ENCODE data around the gene ZNF319. TPM values are rescaled to one million over a fixed set of nuclear protein-coding genes. Genes with fewer than 3 reads are reported as not detected.

ZNF319 gene
- 6.8 TPM for polyA plus RNA-seq (2013, experiment 1 of 2; ENCODE audit: insufficient read length)
- 7.0 TPM for polyA plus RNA-seq (2013, experiment 2 of 2; ENCODE audit: insufficient read length)

DNA sequence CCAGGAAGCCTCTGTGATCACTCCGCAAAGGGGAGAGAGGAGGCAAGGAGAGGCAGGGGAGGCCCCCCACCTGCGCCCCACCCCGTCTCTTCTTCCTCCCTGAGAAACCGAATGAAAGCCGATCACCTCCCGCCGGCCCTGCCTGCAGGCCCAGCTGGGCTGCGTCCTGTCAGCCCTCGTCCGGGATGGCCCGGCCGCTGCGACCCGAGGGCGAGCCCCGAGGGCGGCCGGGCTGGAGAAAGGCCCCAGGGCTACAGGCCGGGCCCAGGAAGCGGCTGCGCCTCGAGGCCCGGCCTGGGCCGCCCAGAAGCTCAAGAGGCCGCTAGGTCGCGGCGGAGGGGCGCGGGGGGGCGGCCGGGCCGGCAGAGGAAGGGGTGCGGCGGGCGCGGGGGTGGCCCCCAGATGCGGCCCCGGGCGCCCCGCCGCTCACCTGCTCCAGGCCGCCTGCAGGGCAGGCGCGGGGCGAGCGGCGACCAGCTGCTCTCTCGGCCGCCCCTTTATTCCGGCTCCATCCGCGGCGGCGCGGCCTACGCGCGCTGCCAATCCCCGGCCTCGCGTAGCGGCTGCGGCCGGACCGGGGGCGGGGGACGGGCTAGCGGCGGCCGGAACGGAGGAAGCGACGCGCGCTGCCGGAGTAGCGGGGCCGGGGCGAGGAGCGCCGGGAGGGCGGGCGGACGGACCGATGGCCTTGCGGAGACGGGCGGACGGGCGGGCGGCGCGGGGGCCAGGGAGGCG is at the start of gene ZNF319:
Gene ZNF319, minus strand, starts transcription at position 702 of the 735 bp plus-strand sequence. CDS start 2,407 bp downstream, outside the sequence.
- no peak for DNase-seq

DNA sequence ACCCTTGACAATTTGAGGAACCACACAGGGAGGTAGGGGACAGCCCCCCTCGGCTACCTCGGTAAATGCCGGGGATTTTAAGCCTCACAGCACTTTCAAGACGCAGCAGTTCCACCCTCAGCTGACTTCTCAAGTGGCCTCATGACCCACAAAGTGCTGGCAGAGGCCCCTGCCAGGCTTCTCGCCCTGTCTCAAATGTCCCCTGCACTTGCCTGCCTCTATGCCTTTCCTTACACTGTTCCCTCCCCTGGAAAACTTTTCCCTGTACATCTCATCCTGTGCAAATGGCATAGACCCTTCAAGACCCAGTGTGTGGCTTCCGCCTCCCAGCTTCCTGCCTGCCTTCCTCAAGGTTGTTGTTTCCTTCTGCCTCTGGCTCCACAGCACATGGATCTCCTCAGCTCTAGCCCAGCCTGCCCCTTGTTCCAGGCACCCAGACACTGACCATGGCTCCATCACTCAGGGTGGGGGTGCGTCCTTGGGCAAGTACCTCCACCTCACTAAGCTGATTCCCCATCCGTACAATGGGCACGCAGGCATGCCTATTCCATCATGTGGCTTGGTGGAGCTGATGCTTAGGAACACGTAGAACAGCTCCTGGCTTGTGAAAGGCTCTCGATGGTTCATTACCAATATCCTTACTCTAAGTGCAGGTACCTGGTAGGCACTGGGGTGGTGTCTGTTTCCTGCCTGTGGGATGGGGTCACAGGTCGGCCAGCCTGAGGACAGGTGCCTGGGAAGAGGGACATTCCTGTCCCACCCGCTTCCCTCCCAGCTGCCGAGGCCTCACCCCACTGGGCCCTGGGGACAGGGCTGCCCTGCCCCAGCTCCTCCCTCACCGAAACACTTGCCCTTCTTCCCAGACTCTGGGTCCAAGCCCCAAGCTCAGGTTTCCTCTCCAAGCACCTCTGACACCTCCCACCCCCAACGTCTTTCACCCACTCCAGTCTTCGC is 49.0 kb upstream of the ZNF319 start:
- DNase-seq, result no peak

DNA sequence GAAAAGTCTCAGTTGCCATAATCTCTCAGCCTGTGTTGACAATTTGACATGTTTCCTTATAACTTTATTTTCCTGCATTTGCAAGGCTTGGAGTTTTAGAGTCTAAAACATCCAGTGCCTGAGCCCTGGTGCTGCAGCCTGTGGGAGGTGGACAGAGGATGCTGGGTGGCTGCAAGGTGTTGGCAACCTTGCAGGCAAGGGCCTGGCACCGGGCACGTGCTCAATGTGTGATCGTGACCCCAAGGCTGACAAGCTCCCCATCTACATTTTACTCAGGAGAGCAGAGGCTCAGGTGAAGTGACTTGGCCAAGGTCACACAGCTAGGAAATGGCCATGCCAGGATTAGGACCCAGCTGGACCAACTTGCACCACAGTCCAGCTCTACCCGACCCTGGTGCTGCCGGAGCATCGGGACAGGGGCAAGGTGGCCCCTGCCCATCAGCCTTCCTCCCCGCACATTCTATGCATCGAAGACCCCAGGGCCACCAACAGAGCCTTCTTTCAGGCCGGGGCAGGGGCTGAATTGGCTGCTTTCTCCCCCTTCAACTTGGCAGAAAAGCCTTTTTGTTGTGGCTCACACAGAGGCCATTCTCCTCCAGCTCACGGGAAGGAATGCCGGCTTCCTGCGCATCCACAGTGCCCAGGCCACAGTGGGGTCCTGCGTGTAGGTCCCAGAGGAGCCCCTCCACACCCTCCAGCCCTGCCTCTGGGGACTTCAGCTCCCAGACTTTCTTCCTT is 48.2 kb upstream of the ZNF319 start:
- DNase-seq, result no peak

DNA sequence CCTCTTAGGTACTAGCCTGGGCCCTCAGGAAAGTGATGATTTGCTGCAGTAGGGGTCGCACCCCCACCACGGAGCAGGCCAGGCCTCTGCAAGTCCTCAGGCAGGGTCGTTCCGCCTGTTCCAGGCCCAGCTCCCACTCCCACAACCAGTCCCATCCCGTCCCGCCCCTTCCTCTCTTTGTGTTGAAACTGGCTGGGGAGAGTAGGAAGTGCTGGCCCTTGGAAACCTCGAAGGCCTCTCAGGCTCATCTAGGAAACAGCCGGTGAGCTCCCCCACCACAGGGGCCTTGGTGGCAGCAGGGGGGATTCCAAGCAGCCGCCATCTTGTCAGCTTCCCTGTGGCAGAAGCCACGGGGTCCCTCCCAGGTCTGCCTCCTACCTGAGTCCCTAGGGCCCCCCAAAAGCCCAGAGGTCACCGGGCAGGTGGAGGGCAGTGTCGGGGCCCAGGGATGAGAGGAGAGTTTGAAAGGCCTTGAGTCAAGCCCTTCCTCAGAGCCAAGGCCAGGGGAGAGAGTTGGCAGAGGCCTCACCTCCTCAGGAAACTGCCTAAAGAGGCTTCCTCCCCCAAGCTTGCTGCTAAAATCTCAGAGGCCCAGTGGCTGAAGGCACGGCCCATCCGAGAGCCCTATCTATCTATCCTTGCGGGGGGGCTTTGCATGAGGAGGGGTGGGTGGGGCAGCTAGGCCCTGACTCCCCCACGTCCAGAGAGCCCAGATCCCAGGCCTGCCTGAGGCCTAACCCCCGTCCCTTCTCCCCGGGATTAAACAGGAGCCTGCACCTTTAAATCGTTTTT is 47.3 kb upstream of the ZNF319 start:
- DNase-seq, result no peak

DNA sequence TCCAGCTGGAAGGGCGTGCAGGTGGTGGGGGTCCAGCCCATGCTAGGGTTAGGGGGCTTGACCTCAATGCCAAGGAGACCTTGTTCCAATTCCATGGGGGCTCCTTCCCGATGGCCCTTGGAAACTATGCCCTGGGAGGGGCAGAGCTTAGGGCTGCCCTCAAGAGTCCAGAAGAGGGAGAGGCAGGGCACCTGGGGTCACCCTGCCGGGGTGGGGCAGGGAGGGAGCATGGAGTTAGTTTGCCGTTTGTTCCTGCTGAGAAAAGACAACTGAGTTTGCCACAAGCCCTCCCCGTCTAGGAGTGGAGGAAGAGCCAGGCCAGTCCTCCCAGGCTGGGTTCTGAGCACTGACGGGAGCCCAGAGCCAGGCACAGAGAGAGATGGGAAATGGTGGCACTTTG is 46.5 kb upstream of the ZNF319 start:
- DNase-seq, result no peak

DNA sequence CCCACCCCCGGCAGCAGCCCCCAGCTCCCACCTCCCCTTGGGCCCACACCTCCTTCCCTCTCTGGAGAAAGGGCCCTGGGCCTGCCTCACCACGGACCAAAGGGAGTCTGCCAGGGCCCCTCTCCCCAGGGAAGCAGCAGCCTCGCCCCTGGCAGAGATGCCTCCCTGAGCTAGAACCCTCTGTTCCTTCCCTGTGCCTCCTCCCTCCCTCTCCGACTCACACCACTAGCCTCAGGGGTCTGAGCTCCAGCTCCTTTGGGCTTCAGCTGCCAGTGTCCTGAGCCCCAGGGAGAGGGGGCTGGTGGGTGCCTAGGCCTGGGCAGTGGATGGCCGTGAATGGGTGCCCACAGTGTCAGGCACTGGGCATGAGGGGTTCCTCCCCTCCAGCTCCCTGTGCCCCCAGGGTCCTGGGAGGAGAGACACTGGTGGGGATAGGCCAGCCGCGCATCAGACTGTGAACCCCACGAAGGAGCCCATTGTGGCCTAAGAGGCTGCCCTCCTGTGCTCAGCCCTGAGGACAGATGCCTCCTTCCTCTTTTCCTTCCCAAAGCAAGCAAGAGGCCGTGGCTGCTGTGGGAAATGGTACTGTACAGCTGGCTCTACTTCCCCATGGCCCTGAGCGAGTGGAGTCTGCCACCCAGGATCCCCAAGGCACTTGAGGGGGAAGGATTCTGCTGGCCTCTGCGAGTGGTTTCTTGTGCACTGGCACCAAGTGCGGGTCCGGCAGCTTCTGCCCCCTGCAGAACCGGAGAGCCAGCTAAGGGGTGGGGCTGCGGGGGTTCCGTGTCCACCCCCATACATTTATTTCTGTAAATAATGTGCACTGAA is 45.8 kb upstream of the ZNF319 start:
- no peak for DNase-seq

DNA sequence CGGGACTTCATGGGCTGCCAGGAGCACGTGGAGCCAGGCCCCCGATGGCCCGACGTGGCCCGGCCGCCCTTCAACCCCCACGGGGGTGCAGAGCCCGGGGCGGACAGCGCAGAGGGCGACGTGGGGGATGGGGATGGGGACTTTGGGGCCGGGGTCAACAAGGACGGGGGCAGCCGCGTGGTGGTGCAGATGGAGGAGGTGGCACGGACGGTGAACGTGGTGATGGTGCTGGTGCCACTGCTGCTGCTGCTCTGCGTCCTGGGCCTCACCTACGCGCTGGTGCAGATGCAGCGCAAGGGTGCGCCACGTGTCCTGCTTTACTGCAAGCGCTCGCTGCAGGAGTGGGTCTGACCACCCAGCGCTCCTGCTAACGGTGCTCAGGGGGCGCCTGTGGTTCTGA is 44.6 kb upstream of the ZNF319 start:
- DNase-seq, result no peak

DNA sequence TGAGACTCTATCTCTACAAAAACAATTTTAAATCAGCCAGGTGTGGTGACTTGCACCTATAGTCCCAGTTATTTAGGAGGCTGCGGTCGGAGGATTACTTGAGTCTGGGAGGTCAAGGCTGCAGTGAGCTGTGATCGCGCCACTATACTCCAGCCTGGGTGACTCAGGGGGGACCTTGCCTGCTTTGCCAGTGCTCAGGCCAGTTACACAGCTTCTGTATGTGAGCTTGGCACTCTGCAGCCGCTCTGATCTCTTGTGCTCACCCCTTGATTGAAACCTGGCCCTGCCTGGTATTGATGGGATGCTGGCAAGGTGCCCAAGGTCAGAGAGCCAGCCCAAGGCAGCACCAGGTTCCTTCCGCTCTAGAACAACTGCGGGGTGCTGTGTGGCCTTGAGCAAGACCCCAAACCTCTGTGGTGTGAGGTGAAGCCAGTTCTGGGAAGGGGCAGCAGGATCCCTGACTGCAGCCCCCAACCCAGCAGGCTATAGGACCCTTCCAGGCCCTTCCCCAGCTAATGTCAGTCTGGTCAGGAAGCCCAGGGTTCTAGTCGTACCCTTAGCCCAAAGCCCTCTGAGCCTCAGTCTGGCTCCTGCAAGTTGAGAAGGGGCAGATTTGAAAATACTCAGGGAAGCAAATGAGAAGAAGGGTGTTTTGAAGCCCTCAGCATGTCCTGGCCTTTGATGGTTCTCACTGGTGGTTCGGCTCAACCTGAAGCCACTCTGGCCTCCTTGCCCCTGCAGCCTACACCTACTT is 44.0 kb upstream of the ZNF319 start:
- DNase-seq, result no peak

DNA sequence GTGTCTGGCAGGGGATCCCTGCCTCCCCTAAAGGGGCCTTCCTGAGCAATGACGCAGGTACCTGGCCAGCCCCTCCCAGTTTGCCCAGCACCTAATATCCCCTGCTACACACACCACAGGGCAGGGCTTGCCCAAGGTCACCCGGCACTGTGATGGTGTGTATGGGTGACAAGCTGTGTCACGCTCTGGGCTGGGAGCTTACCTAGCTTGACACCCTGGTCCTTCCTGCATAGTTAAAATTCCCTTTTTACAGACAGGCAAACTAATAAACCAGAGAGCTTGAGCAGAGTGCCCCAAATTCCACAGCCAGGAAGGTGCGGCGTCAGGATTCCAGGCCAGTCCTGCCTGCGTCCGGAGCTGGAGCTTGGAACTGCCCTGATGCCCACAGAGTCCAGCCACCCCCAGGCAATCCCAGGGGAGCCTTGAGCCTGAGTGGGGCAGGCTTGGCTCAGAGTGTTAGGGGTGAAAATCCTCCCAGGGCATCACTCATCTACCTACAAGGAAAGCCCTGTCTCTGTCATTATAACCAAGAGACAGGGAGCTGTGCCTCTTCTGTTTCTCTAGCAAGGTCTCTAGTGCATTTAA is 43.2 kb upstream of the ZNF319 start:
- no peak for DNase-seq

DNA sequence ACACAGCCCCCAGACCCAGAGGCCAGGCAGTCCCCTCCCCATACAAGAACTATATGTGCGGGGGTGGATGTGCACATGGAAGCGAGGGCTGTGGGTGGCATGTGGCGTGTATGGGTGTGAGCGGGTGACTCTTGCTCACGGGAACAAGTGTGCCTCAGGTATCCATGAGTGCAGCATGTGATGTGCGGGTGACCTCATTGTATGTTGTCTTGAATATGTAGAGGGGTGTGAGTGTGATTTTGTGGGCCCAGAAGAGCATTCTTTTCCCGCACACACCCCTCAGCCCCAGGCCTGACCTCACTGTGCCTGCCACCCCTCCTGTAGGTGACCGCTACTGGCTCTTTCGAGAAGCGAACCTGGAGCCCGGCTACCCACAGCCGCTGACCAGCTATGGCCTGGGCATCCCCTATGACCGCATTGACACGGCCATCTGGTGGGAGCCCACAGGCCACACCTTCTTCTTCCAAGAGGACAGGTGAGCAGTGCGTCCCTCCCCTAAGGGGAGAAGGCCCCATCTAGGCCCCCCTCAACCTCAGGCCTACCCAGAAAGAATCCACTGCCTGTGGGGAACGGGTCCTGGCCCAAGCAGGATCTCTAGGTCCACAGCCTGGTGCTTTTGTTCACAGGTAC is 42.5 kb upstream of the ZNF319 start:
- no peak for DNase-seq

DNA sequence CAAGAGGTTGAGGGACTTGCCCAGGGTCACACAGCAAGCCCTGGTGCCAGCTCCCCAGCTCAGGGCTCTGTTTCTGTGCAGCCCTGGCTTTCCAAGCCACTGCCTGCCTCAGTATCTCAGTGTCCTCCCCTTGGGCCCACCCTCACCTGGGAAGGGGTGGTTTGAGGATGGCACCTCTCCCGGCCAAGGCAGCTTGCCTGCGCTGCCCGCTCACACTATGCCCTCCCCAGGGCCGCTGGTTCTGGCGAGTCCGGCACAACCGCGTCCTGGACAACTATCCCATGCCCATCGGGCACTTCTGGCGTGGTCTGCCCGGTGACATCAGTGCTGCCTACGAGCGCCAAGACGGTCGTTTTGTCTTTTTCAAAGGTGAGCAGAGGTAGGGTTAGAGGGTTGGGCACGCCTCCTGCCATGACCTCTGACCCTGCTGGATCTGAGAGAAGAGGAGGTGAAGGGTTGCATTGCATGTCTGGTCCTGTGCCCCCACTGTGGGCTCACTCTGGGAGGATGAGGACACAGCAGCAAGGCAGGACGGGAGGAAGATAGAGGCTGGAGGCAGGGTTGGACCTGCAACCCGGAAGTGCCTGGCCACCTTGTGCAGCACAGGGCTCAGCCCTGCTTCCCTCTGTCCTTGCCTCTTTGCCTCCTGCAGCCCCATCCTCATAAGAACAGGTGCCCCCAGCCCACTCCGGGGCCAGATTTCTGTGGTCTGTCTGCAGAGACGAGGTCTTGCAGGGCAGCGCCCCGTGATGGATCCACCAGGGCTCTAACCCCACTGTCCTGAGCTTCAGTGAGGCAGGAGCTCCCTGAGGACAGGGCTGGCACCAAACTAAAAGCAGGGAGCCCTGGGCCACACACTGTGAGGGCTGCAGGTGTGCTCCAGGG is 41.8 kb upstream of the ZNF319 start:
- DNase-seq, result no peak

DNA sequence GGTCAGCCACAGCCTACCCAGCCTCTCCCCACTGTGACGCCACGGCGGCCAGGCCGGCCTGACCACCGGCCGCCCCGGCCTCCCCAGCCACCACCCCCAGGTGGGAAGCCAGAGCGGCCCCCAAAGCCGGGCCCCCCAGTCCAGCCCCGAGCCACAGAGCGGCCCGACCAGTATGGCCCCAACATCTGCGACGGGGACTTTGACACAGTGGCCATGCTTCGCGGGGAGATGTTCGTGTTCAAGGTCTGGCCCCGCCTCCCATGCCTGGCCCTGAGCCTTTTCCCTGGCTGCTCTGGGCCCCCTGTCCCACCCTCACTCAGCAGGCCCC is 41.1 kb upstream of the ZNF319 start:
- no peak for DNase-seq

DNA sequence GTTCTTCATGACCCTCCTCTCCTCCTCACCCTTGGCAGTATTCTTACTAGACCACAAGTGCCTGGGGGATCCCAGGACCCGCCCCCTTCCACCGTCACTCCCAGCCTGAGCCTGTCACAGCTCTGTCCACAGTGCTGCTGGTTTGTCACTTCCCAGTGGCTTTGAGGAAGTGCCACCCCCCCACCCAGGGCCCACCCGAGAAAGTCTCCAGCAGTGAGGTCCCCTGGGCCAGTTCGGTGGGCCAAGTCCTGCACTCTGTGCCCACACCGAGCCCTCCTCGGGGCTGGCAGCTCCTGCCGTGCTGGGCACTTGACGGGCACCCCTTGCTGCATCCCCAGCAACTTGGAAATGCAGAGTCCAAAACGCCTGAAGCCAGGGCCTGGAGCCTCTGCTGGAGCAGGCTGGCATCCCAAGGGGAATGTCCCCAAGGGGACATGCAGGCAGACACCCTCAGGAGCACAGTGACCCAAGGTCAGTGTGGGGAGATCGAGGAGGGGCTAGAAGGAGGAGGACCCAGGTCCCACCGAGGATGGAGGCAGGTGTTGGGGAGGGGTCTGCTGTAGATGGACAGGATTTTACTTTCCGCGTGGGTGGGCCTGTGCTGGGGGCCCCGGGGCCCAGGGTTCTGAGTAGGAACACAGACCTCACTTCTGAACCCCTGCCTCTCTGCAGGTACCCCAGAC is 40.6 kb upstream of the ZNF319 start:
- no peak for DNase-seq

DNA sequence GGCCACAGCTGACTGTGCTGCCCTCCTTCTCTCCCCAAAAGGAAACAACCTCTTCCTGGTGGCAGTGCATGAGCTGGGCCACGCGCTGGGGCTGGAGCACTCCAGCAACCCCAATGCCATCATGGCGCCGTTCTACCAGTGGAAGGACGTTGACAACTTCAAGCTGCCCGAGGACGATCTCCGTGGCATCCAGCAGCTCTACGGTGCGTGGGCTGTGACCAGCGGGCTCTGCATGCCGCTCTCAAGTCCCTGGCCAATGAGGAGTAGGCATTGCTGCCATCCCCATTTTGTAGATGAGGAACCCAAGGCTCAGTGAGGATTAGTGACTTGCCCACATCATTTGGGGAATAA is 40.0 kb upstream of the ZNF319 start:
- no peak for DNase-seq

DNA sequence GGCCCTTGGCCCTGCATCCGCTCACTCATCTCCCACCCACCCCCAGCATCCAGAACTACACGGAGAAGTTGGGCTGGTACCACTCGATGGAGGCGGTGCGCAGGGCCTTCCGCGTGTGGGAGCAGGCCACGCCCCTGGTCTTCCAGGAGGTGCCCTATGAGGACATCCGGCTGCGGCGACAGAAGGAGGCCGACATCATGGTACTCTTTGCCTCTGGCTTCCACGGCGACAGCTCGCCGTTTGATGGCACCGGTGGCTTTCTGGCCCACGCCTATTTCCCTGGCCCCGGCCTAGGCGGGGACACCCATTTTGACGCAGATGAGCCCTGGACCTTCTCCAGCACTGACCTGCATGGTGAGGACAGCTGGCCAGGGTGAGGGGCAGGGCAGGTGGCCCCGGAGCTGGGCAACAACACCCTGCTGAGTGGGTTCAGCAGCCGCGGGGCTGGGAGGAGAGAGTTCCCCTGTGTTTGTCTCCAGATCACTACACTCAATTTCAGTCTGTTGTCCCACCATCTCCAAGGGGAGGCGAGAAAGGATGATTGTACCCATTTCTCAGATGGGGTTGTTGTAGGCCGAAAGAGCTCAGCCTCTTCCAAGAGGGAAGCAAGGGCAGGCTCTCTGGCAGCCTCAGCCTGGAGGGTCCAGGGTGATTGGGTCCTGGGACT is 39.5 kb upstream of the ZNF319 start:
- no peak for DNase-seq

DNA sequence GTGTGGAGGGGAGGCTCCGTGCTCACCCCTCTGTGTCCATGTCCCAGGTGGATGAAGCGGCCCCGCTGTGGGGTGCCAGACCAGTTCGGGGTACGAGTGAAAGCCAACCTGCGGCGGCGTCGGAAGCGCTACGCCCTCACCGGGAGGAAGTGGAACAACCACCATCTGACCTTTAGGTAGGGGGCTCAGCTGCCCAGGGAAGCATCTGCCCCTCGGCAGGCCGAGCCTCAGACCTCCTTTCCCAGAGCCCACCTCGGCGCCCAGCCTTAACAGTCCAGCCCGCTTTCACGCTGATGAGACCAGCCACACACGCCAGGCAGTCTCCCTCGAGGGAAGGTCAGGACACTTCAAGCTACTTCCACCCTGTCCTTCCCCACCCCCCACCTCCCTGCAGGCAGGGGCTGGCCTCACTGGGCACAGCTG is 37.8 kb upstream of the ZNF319 start:
- DNase-seq, result no peak

DNA sequence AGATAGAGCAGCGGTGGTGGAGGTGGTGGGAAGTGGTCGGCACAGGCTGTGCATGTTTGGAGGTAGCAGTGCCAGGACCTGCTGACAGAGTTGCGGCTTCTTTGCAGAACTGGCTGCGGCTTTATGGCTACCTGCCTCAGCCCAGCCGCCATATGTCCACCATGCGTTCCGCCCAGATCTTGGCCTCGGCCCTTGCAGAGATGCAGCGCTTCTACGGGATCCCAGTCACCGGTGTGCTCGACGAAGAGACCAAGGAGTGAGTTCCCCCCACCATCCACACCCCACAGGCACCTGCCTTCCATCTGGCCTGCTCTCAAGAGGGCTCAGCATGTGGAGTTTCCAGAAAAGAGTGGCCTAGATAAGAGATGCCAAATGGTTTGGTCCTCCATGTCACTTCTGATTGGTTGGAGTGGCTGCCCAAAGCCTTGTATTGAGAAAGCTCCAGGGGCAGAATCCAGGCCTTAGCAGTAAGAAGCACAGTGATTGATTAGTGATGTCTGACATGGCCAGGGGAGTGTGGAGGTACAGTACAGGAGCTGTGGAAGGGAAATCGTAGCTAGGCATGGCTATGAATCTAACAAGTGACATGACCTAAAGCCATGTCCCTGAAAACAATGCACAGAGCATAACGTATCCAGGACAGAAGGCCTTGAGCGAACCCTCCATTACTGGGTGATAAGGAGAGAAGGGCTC is 37.0 kb upstream of the ZNF319 start:
- DNase-seq, result no peak

Data from fibroblast of skin of abdomen (primary cell).